Heart left ventricle (tissue), 13 donors: ENCODE data around the gene USH1G.

Source experiments
- POLR2A ChIP-seq, 2 donors: fragments of 450-650 bp; IDR thresholded peaks; one replicate each; pipeline ENCODE4 v1.6.1; 2017; ENCODE audit warnings: antibody characterized with exemption in 2 of 2, mild to moderate bottlenecking in 2 of 2, moderate library complexity in 2 of 2
- TF ChIP-seq, protein P1 (sequence below), 12 donors: fragments of 200-600 bp; sonication (generic) in 4 of 12; IDR thresholded peaks; one replicate each; pipeline versions ENCODE4 v1.5.0 to v1.8.0; 2018 to 2022; ENCODE audit warnings: antibody characterized with exemption in 12 of 12, mild to moderate bottlenecking in 5 of 12
- donor health status: ischemic (EF 13 %, LVEDD 7.1; RV severe dilation, severe dysfunction).
- donor health status: DM: no; HTN: yes; CAD: no.
- donor health status: DM: no; HTN: no; CAD: no.
- donor health status: ischemic (EF 25% LVEDD 6.9; RV normal size, moderate dysfunction).
- donor health status: ischemic (EF 25% LVEDD 5.7; RV mildly dilated, moderate dysfunction).
- donor health status: ischemic (EF 35%, LVEDD 5.7; RV mildly dilated, moderate dysfunction).
- donor health status: nonischemic (EF 11% LVEDD 7.7; RV severe dilation, severe dysfunction).
- donor health status: DM: yes; HTN: yes; CAD: no.
- donor health status: PGD.
- donor health status: ischemic (EF 29% LVEDD 5.4; RV normal size, mild dysfunction).
- donor health status: nonischemic (EF 23%, LVEDD 6.1; RV moderate dilation, normal function).

DNA sequence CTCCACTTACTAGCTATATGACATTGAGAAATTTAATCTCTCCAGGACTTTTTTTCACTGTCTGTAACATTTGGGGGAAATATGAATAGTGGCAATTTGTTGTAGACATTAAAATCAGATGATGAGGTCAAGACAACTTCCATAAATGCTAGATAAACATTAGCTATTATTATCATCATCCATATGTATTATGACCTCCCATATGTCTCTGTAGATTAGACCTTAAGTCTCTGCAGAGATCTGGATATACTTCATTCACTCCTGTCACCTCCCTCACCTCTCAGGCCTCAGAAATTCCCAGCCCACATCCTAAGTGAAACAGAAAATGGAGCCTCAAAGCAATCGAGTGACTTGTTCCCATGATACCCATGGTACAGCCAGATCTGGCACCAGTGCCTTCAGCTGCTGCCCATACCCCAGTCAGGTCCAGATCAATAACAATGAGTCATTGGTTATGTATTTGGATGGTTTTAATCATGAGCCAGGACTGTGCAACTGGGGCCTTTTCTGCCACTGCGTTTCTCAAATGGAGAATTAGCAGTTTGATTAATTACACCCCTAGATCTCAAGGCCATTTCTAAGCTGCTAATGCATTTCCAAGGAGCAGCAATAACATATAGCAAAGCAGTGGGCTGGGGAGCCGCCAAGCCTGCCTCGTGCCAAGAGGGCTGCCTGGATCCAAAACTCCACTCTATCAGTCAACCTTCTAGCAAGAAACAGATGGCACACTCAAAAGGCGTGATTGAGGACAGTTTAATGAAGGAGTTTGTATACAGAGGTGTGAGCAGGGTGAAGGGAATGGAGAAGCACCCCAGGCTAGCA, 47.7 kb downstream of the USH1G start:
- TF ChIP-seq POLR2A (IDR thresholded peaks at IDR 0.05): no peak
- TF ChIP-seq, protein P1, sequence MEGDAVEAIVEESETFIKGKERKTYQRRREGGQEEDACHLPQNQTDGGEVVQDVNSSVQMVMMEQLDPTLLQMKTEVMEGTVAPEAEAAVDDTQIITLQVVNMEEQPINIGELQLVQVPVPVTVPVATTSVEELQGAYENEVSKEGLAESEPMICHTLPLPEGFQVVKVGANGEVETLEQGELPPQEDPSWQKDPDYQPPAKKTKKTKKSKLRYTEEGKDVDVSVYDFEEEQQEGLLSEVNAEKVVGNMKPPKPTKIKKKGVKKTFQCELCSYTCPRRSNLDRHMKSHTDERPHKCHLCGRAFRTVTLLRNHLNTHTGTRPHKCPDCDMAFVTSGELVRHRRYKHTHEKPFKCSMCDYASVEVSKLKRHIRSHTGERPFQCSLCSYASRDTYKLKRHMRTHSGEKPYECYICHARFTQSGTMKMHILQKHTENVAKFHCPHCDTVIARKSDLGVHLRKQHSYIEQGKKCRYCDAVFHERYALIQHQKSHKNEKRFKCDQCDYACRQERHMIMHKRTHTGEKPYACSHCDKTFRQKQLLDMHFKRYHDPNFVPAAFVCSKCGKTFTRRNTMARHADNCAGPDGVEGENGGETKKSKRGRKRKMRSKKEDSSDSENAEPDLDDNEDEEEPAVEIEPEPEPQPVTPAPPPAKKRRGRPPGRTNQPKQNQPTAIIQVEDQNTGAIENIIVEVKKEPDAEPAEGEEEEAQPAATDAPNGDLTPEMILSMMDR (IDR thresholded peaks at IDR 0.05): no peak
